Prostate gland (tissue), 2 donors: ENCODE data around the gene FAM32A. TPM values are rescaled to one million over a fixed set of nuclear protein-coding genes. Genes with fewer than 3 reads are reported as not detected.

ENCODE experiments used
- DNase-seq: peaks from one replicate; pipeline ENCODE4 v3.0.0-alpha.2; 2019; ENCODE audit warnings: low spot score
- H3K27ac ChIP-seq, 2 donors: fragments of 200-600 bp; sonication (generic); 2 replicates each; pipeline ENCODE4 v1.5.1; 2017 to 2019
- H3K27me3 ChIP-seq: fragments of 200-600 bp; sonication (generic); replicated peaks from 2 replicates; pipeline ENCODE4 v1.5.1; 2019; ENCODE audit not compliant: insufficient read depth
- H3K36me3 ChIP-seq, 2 donors: fragments of 200-600 bp; sonication (generic); 1 replicate in 1 of 2; 2 replicates in 1 of 2; pipeline versions ENCODE4 v1.5.1 to v1.8.1; 2017 to 2019
- H3K4me1 ChIP-seq: fragments of 200-600 bp; sonication (generic); replicated peaks from 2 replicates; pipeline ENCODE4 v1.5.1; 2019
- H3K4me3 ChIP-seq, 2 donors: fragments of 200-600 bp; sonication (generic); 2 replicates each; pipeline ENCODE4 v1.5.1; 2017 to 2019
- H3K9me3 ChIP-seq: fragments of 200-600 bp; sonication (generic); 2 replicates; pipeline ENCODE4 v1.5.1; 2017
- POLR2A ChIP-seq: fragments of 450-650 bp; IDR thresholded peaks from one replicate; pipeline ENCODE4 v1.6.1; 2016; ENCODE audit warnings: antibody characterized with exemption, mild to moderate bottlenecking
- POLR2AphosphoS5 ChIP-seq: sonication (generic); formaldehyde crosslinking; IDR thresholded peaks from one replicate; pipeline ENCODE4 v1.6.1; 2017; ENCODE audit warnings: antibody characterized with exemption
- WGBS: methylation state at CpG from one replicate; pipeline ENCODE4 v1.1.5; 2018; 5-methylcytosine and 5-hydroxymethylcytosine counted together
- intact Hi-C: fragments of 100-400 bp; cut with DNase I; formaldehyde crosslinking; loops from one replicate; pipeline ENCODE4 v1.14.2; 2022
- total RNA-seq, 2 donors: library from RNA; depleted of rRNA; stranded (reverse); fragments of >200 nt; gene quantifications; one replicate each; pipeline ENCODE4 v1.1.0, GENCODE V29; 2016
- TF ChIP-seq, protein P1 (sequence below), 4 experiments: fragments of 200-600 bp in 2 of 4; fragments of 450-650 bp in 2 of 4; sonication (generic) in 2 of 4; IDR thresholded peaks; 1 replicate in 3 of 4; 2 replicates in 1 of 4; pipeline ENCODE4 v1.5.1; 2016 to 2019; ENCODE audit warnings: antibody characterized with exemption in 4 of 4, mild to moderate bottlenecking in 2 of 4, moderate library complexity in 2 of 4

Gene FAM32A
- total RNA-seq, 2 donors from 2014 or later = 98.1 to 103 TPM

DNA sequence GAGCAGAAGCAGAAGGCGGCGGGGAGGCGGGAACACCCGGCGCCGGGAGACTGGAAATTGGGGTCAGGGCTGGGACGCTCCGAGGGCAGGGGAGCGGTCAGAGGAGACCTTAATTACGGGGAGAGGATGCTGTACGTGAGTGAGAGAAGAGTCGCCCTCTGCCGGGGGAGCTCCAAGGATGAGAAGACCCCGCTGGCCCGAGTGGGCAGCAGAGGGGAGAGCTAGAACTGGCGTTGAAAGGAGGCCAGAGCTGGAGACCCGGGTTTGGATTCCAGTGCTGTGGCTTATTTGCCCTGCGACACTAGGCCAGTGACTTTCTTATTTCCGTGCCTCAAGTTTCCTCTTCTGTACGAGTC is 536 bp downstream of the FAM32A start:
- WGBS = under 1% methylated on average over 20 of the region's 20 CpGs
- Histone ChIP-seq H3K4me1 (peaks cover 5% of the 10 kb centered on the region), H3K27me3 (no peaks in the 10 kb centered on the region), H3K4me3 (peak overlapping the region; percentile 83 to 99), H3K9me3 (no peaks in the 10 kb centered on the region), H3K27ac (peak overlapping the region; percentile 74 to 83), H3K36me3 (peaks cover 0 to 6% of the 10 kb centered on the region in 2 donors)
- DNase-seq = peak; percentile 17
- TF ChIP-seq, protein P1, sequence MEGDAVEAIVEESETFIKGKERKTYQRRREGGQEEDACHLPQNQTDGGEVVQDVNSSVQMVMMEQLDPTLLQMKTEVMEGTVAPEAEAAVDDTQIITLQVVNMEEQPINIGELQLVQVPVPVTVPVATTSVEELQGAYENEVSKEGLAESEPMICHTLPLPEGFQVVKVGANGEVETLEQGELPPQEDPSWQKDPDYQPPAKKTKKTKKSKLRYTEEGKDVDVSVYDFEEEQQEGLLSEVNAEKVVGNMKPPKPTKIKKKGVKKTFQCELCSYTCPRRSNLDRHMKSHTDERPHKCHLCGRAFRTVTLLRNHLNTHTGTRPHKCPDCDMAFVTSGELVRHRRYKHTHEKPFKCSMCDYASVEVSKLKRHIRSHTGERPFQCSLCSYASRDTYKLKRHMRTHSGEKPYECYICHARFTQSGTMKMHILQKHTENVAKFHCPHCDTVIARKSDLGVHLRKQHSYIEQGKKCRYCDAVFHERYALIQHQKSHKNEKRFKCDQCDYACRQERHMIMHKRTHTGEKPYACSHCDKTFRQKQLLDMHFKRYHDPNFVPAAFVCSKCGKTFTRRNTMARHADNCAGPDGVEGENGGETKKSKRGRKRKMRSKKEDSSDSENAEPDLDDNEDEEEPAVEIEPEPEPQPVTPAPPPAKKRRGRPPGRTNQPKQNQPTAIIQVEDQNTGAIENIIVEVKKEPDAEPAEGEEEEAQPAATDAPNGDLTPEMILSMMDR (IDR thresholded peaks at IDR 0.05) = peak in 2 of 4 experiments; percentile 29 to 36
- TF ChIP-seq POLR2AphosphoS5 (no peak), POLR2A (no peak)
- intact Hi-C loops = loop anchor here (10.0 kb wide), 1 partner anchor 1081 kb away; the partner anchor contains the start of gene SYDE1

GRCh38 chr19:16188521-16188920 is 3.3 kb downstream of the FAM32A start:
- WGBS = 90% methylated on average over 3 of the region's 3 CpGs
- Histone ChIP-seq H3K4me1 (peaks cover 5% of the 10 kb centered on the region), H3K27me3 (no peaks in the 10 kb centered on the region), H3K9me3 (no peaks in the 10 kb centered on the region), H3K4me3 (no peak overlapping the region), H3K27ac (no peak overlapping the region), H3K36me3 (peaks cover 5 to 15% of the 10 kb centered on the region in 2 donors)
- TF ChIP-seq POLR2AphosphoS5 (no peak), POLR2A (no peak)
- TF ChIP-seq, protein P1 (IDR thresholded peaks at IDR 0.05) = no peak
- DNase-seq = no peak
- intact Hi-C loops = loop anchor here (10.0 kb wide), 1 partner anchor 1084 kb away; the partner anchor contains the start of gene SYDE1

GRCh38 chr19:16190198-16190597 is 5.0 kb downstream of the FAM32A start:
- TF ChIP-seq, protein P1 (IDR thresholded peaks at IDR 0.05) = no peak
- no peak for TF ChIP-seq POLR2AphosphoS5
- TF ChIP-seq POLR2A = no peak
- DNase-seq = no peak
- no peak overlapping the region for H3K4me3 ChIP-seq
- no peaks in the 10 kb centered on the region for H3K27me3 ChIP-seq
- H3K36me3 ChIP-seq = peaks cover 5 to 15% of the 10 kb centered on the region in 2 donors
- peaks cover 5% of the 10 kb centered on the region for H3K4me1 ChIP-seq
- H3K9me3 ChIP-seq = no peaks in the 10 kb centered on the region
- intact Hi-C loops = no loop called here
- WGBS = 87% methylated on average over 6 of the region's 6 CpGs
- H3K27ac ChIP-seq = no peak overlapping the region

GRCh38 chr19:16190736-16191135 is 5.5 kb downstream of the FAM32A start:
- intact Hi-C loops = no loop called here
- no peak overlapping the region for H3K27ac ChIP-seq
- H3K27me3 ChIP-seq = no peaks in the 10 kb centered on the region
- no peak for DNase-seq
- no peaks in the 10 kb centered on the region for H3K9me3 ChIP-seq
- H3K36me3 ChIP-seq = peaks cover 5 to 15% of the 10 kb centered on the region in 2 donors
- 90% methylated on average over 10 of the region's 10 CpGs for WGBS
- H3K4me3 ChIP-seq = no peak overlapping the region
- peaks cover 5% of the 10 kb centered on the region for H3K4me1 ChIP-seq
- TF ChIP-seq POLR2A = no peak
- no peak for TF ChIP-seq POLR2AphosphoS5
- TF ChIP-seq, protein P1 (IDR thresholded peaks at IDR 0.05) = no peak

DNA sequence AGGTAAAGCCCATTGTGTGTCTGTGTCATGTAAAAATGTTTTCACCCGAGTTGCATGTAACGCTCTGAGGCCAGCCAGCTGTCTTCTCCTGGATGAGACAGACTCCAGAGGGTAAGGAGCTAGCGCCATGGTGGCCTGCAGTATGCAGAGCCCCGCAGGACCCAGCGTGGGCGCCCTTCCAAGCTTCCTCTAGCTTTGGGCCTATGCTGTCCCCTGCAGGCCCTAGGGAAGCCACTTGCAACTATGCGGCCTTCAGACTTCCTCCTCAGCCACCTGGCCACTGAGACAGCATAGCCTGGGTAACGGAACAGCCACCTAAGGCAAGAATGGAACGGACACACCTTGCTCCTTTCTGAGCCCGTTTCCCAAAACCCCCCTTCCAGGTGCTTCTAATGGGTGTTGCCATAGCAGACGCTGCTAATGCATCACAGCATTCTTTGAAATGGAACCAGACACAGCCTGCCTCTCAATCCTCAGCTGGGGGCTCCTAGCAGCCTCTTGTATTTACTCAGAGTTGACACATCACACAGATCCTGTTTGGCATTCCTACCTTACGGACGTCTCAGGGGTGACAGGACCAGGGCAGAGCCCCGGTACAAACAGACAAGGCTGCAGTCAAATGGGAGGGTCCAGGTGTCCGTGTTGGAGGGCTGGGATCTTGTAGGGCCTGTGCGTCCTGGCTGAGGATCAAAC is 6.2 kb downstream of the FAM32A start:
- H3K27me3 ChIP-seq = no peaks in the 10 kb centered on the region
- no peaks in the 10 kb centered on the region for H3K9me3 ChIP-seq
- H3K4me1 ChIP-seq = peaks cover 5% of the 10 kb centered on the region
- no peak overlapping the region for H3K27ac ChIP-seq
- intact Hi-C loops = no loop called here
- no peak overlapping the region for H3K4me3 ChIP-seq
- no peak for DNase-seq
- H3K36me3 ChIP-seq = peaks cover 5 to 15% of the 10 kb centered on the region in 2 donors
- TF ChIP-seq POLR2AphosphoS5 = no peak
- TF ChIP-seq POLR2A = no peak
- TF ChIP-seq, protein P1 (IDR thresholded peaks at IDR 0.05) = no peak
- 78% methylated on average over 16 of the region's 16 CpGs for WGBS
